KMS-11 (cell line): ENCODE results near the gene ZNF446.

Experiments used
- H2AFZ ChIP-seq: fragments of 200-600 bp; sonication (generic); 2 replicates; pipeline ENCODE4 v1.6.1; 2016; ENCODE audit warnings: antibody characterized with exemption, mixed run types, low read depth
- H3K27ac ChIP-seq: fragments of 200-600 bp; sonication (generic); 2 replicates; pipeline ENCODE4 v1.6.1; 2016; ENCODE audit warnings: mild to moderate bottlenecking, mixed run types
- H3K27me3 ChIP-seq: fragments of 200-600 bp; sonication (generic); 2 replicates; pipeline ENCODE4 v1.6.1; 2017; ENCODE audit warnings: mild to moderate bottlenecking, low read depth, mixed run types, moderate library complexity; ENCODE audit not compliant: insufficient read depth
- H3K36me3 ChIP-seq: fragments of 200-600 bp; sonication (generic); 2 replicates; pipeline ENCODE4 v1.6.1; 2017; ENCODE audit warnings: mild to moderate bottlenecking, mixed run types; ENCODE audit not compliant: insufficient read depth
- H3K4me1 ChIP-seq: fragments of 200-600 bp; sonication (generic); 2 replicates; pipeline ENCODE4 v1.6.1; 2016; ENCODE audit warnings: mild to moderate bottlenecking, low read depth, mixed run types; ENCODE audit not compliant: poor library complexity, severe bottlenecking
- H3K4me2 ChIP-seq: fragments of 200-600 bp; sonication (generic); 2 replicates; pipeline ENCODE4 v1.7.0; 2016; ENCODE audit warnings: mild to moderate bottlenecking, mixed run types
- H3K4me3 ChIP-seq: fragments of 200-600 bp; sonication (generic); IDR thresholded peaks from 2 replicates; pipeline ENCODE4 v1.6.1; 2017; ENCODE audit warnings: low read depth, low read length, mixed read lengths; ENCODE audit not compliant: insufficient read depth
- H3K79me2 ChIP-seq: fragments of 200-600 bp; sonication (generic); 2 replicates; pipeline ENCODE4 v1.6.1; 2016; ENCODE audit warnings: low read depth, mixed run types; ENCODE audit not compliant: insufficient read depth
- H3K9ac ChIP-seq: fragments of 200-600 bp; sonication (generic); 2 replicates; pipeline ENCODE4 v1.6.1; 2016; ENCODE audit warnings: mild to moderate bottlenecking, mixed run types
- H4K20me1 ChIP-seq: fragments of 200-600 bp; sonication (generic); 2 replicates; pipeline ENCODE4 v1.6.1; 2016; ENCODE audit warnings: mild to moderate bottlenecking, mixed run types; ENCODE audit not compliant: insufficient read depth
- TF ChIP-seq, protein P1 (sequence below): fragments of 200-600 bp; sonication (generic); conservative IDR thresholded peaks from 2 replicates; pipeline ENCODE4 v1.6.1; 2017; ENCODE audit warnings: low read depth, mild to moderate bottlenecking, antibody characterized with exemption, low read length, moderate library complexity, mixed read lengths

Gene ZNF446

GRCh38 chr19:58450856-58451357 lies 25.2 kb upstream of the ZNF446 start:
- Histone ChIP-seq H2AFZ (peak overlapping the region; percentile 84), H3K36me3 (no peaks in the 10 kb centered on the region), H3K9ac (no peak overlapping the region), H3K4me1 (peaks cover 6% of the 10 kb centered on the region), H3K4me3 (no peak overlapping the region), H3K27me3 (peaks cover 16% of the 10 kb centered on the region), H3K27ac (no peak overlapping the region), H3K79me2 (no peaks in the 10 kb centered on the region), H4K20me1 (no peaks in the 10 kb centered on the region), H3K4me2 (peak overlapping the region; percentile 46)
- TF ChIP-seq, protein P1, sequence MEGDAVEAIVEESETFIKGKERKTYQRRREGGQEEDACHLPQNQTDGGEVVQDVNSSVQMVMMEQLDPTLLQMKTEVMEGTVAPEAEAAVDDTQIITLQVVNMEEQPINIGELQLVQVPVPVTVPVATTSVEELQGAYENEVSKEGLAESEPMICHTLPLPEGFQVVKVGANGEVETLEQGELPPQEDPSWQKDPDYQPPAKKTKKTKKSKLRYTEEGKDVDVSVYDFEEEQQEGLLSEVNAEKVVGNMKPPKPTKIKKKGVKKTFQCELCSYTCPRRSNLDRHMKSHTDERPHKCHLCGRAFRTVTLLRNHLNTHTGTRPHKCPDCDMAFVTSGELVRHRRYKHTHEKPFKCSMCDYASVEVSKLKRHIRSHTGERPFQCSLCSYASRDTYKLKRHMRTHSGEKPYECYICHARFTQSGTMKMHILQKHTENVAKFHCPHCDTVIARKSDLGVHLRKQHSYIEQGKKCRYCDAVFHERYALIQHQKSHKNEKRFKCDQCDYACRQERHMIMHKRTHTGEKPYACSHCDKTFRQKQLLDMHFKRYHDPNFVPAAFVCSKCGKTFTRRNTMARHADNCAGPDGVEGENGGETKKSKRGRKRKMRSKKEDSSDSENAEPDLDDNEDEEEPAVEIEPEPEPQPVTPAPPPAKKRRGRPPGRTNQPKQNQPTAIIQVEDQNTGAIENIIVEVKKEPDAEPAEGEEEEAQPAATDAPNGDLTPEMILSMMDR: no peak

DNA sequence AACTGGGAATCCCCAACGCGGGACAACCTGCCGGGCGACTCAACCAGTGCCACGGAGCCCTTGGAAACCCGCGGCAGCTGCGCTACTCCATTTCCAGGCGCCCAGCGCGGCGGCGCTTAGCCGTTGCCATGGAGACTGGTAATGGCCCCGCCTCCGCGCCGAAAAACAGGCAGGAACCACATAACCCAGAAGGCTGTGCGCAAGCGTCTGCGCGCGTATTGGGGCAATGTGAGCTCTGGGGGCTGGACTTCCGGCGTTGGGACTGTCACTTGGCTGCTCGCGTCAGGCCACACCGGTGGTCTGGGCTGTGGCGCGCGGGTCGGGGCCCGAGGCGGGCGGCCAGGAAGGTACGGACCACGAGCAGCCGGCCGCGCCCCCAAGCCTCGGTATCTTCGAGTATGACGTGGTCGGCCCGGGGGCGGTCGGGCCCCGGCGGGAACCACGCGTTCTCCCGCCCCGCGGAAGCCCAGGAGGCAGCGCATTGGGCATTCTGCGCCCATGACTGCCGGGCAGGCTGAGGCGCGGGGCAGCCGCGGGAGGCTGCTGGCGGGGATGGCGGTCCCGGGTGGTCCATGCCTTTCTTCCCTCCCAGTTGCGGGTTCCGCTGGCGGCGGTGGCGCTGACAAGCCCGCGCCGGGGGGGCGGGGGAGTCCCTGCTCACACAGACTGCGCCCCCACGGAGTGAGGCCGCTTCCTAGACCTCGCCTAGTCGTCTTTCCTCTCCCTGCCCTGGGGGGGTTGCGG lies 24.6 kb upstream of the ZNF446 start, which contains the start of gene ZNF324B:
ZNF324B (plus strand) TSS at position 265 of the 744 bp plus-strand sequence. CDS start 2,080 bp downstream, outside the sequence.
- Histone ChIP-seq H3K36me3 (no peaks in the 10 kb centered on the region), H3K4me2 (peak within 1 kb of the TSS; percentile 46), H3K4me3 (no peak within 1 kb of the TSS), H3K79me2 (no peaks in the 10 kb centered on the region), H2AFZ (peak within 1 kb of the TSS; percentile 84), H3K27ac (no peak within 1 kb of the TSS), H3K4me1 (peaks cover 6% of the 10 kb centered on the region), H4K20me1 (no peaks in the 10 kb centered on the region), H3K27me3 (peaks cover 13% of the 10 kb centered on the region), H3K9ac (peak within 1 kb of the TSS; percentile 70)
- TF ChIP-seq, protein P1: no peak

DNA sequence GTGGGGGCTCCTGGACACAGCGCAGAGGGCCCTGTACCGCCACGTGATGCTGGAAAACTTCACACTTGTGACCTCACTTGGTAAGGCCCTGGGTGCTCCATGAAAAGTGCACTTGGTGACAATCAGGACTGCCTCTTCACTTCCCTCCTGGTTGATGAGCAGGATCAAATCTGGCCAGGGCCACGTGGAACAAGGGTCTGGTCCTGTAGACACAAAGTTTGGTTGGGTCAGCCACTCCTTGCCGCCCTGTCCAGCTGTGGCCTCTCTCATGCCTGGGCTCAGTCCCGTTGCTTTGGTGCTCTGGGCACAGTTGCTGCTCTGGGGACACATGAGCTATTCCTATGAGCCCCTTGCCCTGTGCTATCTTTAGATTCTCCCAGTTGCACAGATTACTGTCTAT lies 22.4 kb upstream of the ZNF446 start:
- Histone ChIP-seq H3K27me3 (peaks cover 9% of the 10 kb centered on the region), H3K79me2 (no peaks in the 10 kb centered on the region), H4K20me1 (no peaks in the 10 kb centered on the region), H3K4me1 (peaks cover 6% of the 10 kb centered on the region), H3K4me3 (no peak overlapping the region), H3K4me2 (no peak overlapping the region), H3K27ac (no peak overlapping the region), H3K9ac (no peak overlapping the region), H2AFZ (no peak overlapping the region), H3K36me3 (no peaks in the 10 kb centered on the region)
- TF ChIP-seq, protein P1: no peak

- Histone ChIP-seq H3K4me1 (peaks cover 6% of the 10 kb centered on the region), H3K27ac (no peak overlapping the region), H3K27me3 (peaks cover 5% of the 10 kb centered on the region), H3K9ac (no peak overlapping the region), H4K20me1 (no peaks in the 10 kb centered on the region), H3K36me3 (no peaks in the 10 kb centered on the region), H3K4me2 (no peak overlapping the region), H2AFZ (no peak overlapping the region), H3K79me2 (no peaks in the 10 kb centered on the region), H3K4me3 (no peak overlapping the region)
- TF ChIP-seq, protein P1: no peak
Observed at GRCh38 chr19:58455306-58455705, 20.8 kb upstream of the ZNF446 start.
